ENCODE results near the gene OGFOD3. TPM values are rescaled to one million over a fixed set of nuclear protein-coding genes. Genes with fewer than 3 reads are reported as not detected.
A peak's percentile ranks its signal among the peaks of the same experiment; 100 is the strongest.

OGFOD3 gene
- total RNA-seq, 4 donors from 2014 or later: 7.9 to 27.5 (median 25.9) TPM

DNA sequence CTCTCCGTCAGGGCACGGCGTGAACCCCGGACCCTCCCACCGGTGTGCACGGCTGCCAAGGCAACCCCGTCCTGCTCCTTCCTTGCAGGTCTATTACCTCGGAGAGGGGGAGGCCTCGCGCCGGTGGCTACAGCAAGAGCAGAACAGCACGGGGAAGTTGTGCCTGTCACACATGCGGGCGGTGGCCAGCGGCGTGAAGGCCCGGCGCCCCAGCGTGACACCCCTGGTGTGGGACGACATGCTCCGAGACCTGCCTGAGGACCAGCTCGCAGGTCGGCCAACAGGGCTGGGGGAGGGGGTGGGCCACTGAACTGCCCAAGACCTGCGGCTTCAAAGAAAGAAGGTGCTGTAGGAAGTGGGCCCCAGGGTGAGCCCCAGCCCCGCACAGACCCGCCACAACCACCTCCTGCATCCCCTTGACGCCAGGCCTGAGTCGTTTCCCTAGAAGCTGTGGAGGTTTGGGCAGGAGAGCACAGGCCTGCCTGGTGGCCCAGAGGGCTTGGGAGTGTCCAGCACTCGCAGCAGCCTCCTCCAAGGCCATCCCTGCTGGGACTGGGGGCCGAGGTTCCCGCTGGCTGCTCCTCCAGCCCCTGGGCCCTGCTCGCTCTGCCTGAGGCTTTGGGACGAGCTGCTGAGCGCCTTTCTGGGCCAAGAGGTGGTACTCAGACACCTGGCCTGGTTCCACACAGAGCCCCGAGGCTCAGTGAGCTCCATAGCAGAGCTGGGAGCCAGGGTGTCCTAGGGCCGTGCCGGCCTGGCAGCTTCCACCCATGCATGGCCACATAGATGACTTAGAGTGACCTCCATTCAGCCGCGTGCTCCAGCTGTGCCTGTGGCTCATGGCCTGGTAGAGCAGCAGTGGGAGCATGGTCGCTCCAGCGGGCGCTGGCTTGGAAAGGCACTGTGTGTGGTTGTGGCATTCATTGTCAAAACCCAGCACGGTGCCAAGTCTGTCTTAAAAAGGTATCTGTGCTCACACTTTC, 17.5 kb upstream of the OGFOD3 start:
- TF ChIP-seq POLR2A (IDR thresholded peaks at IDR 0.05) (no peak), POLR2AphosphoS5 (IDR thresholded peaks at IDR 0.05) (no peak), CTCF (IDR thresholded peaks at IDR 0.05) (no peak)
- intact Hi-C loops (cut with DNase I; ENCODE audit: low total_unique reads) (no loop called here), in situ Hi-C loops (cut with MboI; ENCODE audit: low pct_ligation_motif_present in 1 of 4, low pct_unique_long_range_greater_than_20kb in 1 of 4, low sequenced_read_pairs in 3 of 4) (no loop called here)
- no peak overlapping the region for H3K4me3 ChIP-seq
- no peaks in the 10 kb centered on the region for H3K9me3 ChIP-seq
- H3K4me1 ChIP-seq: peaks cover 0 to 3% (median 1%) of the 10 kb centered on the region in 4 donors
- WGBS, 2 donors (ENCODE audit: low coverage in 1 of 2): 91% methylated on average over 32 of the region's 43 CpGs; no CpG with 5 or more reads in 1 of the 2 donors
- no peaks in the 10 kb centered on the region for H3K27me3 ChIP-seq
- H3K27ac ChIP-seq: no peak overlapping the region
- H3K36me3 ChIP-seq: no peaks in the 10 kb centered on the region
- DNase-seq: no peak

- intact Hi-C loops (cut with DNase I; ENCODE audit: low total_unique reads) (no loop called here), in situ Hi-C loops (cut with MboI; ENCODE audit: low pct_ligation_motif_present in 1 of 4, low pct_unique_long_range_greater_than_20kb in 1 of 4, low sequenced_read_pairs in 3 of 4) (no loop called here)
- no peaks in the 10 kb centered on the region for H3K4me1 ChIP-seq
- H3K27ac ChIP-seq: no peak overlapping the region
- no peak for DNase-seq
- H3K4me3 ChIP-seq: no peak overlapping the region
- WGBS, 2 donors (ENCODE audit: low coverage in 1 of 2): 94% methylated on average over 12 of the region's 12 CpGs; no CpG with 5 or more reads in 1 of the 2 donors
- TF ChIP-seq POLR2AphosphoS5 (IDR thresholded peaks at IDR 0.05) (no peak), EP300 (IDR thresholded peaks at IDR 0.05; ENCODE audit: low read depth) (no peak), POLR2A (IDR thresholded peaks at IDR 0.05) (no peak), CTCF (IDR thresholded peaks at IDR 0.05) (no peak)
- no peaks in the 10 kb centered on the region for H3K36me3 ChIP-seq
- H3K27me3 ChIP-seq: no peaks in the 10 kb centered on the region
- no peaks in the 10 kb centered on the region for H3K9me3 ChIP-seq
These were observed 16.7 kb upstream of the OGFOD3 start for GRCh38 chr17:82435103-82435502.

- intact Hi-C loops (cut with DNase I; ENCODE audit: low total_unique reads): no loop called here
- Histone ChIP-seq H3K36me3 (no peaks in the 10 kb centered on the region), H3K27me3 (no peaks in the 10 kb centered on the region), H3K9me3 (no peaks in the 10 kb centered on the region), H3K4me3 (no peak overlapping the region), H3K4me1 (no peaks in the 10 kb centered on the region), H3K27ac (no peak overlapping the region)
- in situ Hi-C loops (cut with MboI; ENCODE audit: low pct_ligation_motif_present in 1 of 4, low pct_unique_long_range_greater_than_20kb in 1 of 4, low sequenced_read_pairs in 3 of 4): no loop called here
- TF ChIP-seq EP300 (IDR thresholded peaks at IDR 0.05; ENCODE audit: low read depth) (no peak), POLR2A (IDR thresholded peaks at IDR 0.05) (no peak), POLR2AphosphoS5 (IDR thresholded peaks at IDR 0.05) (no peak), CTCF (IDR thresholded peaks at IDR 0.05) (no peak)
- 36% methylated on average over 3 of the region's 3 CpGs; no CpG with 5 or more reads in 1 of the 2 donors for WGBS, 2 donors (ENCODE audit: low coverage in 1 of 2)
- peak; percentile 52 for DNase-seq
These were observed 15.8 kb upstream of the OGFOD3 start for GRCh38 chr17:82434216-82434565.

DNA sequence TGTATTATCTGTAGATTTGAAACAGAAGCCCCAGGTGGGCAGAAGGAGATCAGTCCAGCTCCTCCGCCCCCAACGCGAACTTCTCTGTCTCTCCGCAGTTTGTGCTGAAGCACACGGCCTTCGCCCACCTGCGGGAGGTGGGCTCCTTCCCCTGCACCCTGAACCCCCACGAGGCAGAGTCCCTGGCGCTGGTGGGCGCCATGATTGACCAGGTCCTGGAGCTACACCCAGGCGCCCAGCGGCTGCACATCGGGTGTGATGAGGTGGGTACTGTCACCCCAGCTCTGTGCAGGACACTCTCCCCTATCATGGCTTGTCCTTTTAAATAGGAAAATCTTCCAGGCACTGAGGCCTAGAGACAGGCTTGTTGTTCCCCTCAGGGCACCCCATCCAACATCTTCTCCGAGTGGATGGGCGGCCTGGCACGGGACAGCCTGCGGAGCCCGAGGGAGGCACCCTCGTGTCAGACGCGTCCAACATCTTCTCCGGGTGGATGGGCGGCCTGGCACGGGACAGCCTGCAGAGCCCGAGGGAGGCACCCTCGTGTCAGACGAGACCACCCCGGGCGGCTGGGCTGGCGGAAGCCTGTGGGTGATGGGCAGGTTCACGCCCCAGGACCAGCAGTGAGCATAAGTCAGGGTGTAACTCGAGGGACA, 15.3 kb upstream of the OGFOD3 start:
- TF ChIP-seq CTCF (IDR thresholded peaks at IDR 0.05): no peak
- TF ChIP-seq POLR2AphosphoS5 (IDR thresholded peaks at IDR 0.05): no peak
- no peak for TF ChIP-seq POLR2A (IDR thresholded peaks at IDR 0.05)
- no peak for TF ChIP-seq EP300 (IDR thresholded peaks at IDR 0.05; ENCODE audit: low read depth)
- DNase-seq: no peak
- no peak overlapping the region for H3K4me3 ChIP-seq
- WGBS, 2 donors (ENCODE audit: low coverage in 1 of 2): 94% methylated on average over 30 of the region's 32 CpGs; no CpG with 5 or more reads in 1 of the 2 donors
- in situ Hi-C loops (cut with MboI; ENCODE audit: low pct_ligation_motif_present in 1 of 4, low pct_unique_long_range_greater_than_20kb in 1 of 4, low sequenced_read_pairs in 3 of 4): no loop called here
- no peaks in the 10 kb centered on the region for H3K4me1 ChIP-seq
- no peaks in the 10 kb centered on the region for H3K9me3 ChIP-seq
- H3K27me3 ChIP-seq: no peaks in the 10 kb centered on the region
- no peak overlapping the region for H3K27ac ChIP-seq
- H3K36me3 ChIP-seq: no peaks in the 10 kb centered on the region
- intact Hi-C loops (cut with DNase I; ENCODE audit: low total_unique reads): no loop called here

Data from transverse colon (tissue), 4 donors.